ELR (cell line): ENCODE measurements around the gene PUM1.
"Not testable (repeated sequence)": the region's sequence is repeated elsewhere in the genome, so short reads cannot be mapped to it uniquely, and the experiment has no call there.

Source experiments
- DNase-seq: peaks from one replicate; pipeline ENCODE4 v3.0.0-alpha.2; 2015; ENCODE audit warnings: low read depth

Gene PUM1

DNA sequence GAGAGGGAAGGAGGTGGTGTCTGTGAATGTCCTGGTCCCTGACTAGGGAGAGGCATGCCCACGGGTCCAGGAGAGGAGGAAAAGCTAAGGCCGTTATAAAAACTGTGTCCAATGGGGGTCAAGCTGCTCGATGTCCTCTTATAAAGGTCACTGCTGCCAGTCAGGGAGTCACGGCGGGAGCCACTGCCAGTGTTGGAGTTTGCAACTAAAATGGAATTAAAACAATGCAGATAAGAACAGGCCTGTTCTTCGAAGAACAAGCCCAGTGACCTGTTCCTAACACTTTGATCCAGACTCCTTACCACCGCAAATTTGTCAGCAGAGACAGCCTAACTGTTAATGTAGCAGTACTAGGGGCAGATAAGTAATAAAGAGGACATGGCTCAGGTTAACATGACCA is 100.8 kb downstream of the PUM1 start:
- DNase-seq = no peak

DNA sequence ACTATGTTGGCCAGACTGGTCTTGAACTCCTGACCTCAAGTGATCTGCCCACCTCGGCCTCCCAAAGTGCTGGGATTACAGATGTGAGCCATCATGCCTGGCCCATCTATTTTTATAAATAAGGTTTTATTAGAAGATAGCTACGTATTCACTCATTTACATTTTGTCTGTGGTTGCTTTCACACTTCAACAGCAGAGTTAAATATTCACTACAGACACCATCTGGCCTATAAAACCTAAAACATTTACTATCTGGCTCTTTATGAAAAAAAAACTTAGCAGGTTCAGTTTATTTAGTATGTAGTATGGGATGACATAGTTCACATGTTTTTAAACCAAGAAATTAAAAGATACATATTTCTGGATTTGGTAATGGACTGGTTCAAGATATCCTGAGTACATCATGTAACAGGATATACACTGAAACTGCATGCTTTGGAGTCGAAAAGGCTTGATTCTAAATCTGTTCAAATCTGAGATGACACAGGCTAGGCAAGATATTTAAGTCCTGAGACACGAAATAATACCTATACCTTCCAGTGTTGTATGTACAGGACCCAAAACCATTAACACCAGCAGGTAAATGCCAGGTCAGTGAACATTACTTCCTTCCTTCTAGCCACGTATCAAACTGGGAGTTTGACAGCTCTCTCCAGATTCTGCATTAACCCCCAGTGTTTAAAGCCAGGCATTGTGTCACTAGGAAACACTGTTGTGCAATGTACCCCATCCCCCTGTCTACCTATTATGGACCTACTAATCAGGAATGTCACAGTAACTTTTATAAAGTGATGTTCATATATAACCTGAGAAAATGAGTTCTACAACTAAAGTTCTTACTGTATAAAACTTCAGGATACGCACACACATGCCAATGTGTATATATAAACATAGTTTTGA is 102.7 kb downstream of the PUM1 start:
- no peak for DNase-seq

DNA sequence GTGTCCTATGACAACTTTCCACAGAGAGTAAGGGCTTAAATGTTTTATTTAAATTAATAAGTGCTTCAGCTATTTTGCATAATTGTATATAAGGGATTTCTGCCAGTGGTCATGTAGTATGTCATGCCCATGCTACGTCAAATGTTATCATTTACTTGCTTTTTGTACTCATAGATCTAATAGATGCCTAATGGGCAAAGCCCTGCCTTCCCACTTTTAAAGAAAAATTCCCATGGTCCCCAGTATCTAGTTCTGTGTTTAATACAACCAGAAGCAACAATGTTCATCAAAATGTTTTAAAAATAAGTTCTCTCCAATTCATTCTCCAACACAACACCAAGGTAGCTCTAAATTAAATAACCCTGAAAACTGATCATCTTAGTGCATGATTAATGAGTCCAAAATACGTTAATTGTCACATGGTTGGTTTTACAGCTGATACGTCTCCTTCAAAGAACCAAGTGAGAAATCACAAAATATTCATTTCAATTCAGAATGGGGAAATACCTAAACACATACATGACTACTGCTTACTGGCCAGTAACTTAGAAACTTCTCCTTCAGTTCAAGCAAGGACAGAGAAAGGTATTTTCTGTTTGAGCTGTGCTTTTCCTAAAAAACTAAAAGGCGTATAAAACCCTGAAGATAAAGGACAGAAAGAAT is 107.8 kb downstream of the PUM1 start:
- DNase-seq = no peak

DNA sequence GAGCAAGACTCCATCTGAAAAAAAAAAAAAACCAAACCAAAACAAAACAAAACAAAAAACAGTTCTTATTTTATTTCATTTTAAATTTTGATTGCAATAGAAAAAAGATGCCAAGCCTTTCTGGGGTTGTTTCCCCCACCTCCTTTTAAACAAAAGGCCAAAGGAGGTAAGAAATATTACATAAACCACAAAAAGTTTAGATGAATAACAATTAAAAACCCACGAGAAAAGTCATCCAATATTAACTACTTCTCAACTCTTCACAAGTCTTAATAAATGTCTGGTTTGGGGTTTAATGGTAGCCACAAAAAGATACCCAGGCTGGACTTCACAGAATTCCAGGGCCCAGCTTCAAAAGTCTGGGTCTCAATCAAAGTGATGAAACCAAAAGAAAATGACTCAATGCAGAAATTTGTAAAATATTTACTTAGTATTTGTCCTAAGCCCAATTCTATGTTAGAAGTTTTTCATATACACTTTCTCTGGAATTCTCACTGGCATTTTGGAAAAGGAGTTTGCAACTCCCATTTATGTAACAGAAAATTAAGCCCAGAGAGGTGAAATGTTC is 110.0 kb downstream of the PUM1 start:
- peak; percentile 31 for DNase-seq

DNA sequence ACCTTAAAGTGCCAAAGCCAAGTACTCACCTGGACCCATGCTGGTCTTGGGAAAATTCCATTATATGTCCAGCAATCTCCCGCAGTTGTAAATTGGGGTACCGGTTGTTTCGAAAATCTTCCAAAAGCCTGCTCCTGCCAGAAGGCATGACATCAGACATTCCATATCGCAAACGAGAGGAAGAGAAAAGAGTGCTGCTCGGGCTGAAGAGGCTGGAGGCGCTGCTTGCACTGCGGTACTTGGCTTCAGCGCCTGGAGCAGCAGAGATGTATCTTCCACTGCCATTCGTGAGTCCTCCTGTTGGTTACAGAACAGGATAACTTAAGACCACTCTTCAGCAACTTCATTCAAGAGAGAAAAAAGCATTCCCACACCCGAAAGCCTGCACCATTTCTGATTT is 111.8 kb downstream of the PUM1 start:
- DNase-seq = no peak

DNA sequence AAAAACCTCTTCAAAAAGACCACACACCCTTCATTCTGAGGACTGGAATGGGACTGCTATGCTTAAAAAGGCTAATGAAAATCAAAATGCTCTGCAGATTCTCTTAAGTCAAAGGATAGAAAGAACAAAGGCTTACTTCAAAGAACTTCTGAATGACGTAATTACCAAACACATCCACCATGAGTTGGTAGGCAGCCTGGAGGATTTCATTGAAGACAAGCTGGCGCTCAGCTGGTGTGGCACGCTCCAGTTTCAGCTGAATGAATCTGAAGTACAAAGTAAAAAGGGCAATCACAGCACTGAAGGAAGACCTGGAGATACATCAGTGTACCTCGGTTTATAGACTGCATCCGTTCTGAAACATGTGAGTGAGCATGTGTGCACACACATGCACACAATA is 113.4 kb downstream of the PUM1 start:
- no peak for DNase-seq

DNA sequence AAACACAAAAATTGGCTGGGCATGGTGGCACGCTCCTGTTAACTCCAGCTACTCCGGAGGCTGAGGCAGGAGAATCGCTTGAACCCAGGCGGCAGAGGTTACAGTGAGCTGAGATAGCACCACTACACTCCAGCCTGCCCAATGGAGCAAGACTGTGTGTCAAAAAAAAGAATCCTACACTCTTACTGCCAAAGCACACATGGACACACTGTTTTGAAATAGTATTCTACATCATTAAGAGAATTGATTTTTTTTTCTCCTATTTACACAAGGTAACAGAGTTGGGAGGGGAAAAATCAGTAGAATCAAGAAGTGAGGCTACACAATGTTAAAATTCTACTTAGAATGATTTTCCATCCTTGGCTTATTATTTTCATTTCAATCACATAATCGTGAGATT is 114.8 kb downstream of the PUM1 start:
- no peak for DNase-seq

DNA sequence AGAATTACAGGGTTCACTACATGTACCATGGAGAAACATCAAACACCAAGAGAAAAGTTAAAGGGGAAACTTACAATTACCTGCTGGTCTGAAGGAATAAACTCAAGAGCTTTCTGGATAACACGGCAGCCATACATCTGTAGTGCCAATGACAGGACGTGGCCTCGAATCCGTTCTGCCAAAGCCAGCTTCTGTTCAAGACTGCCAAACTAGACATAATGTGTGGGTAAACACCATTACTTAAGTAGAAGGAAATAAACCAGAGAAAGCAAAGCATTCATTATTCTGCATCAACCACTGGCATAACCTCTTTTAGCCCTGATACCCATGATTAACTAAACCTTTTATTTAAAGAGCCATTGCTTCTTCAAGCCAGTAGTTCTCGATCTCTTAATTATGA is 115.5 kb downstream of the PUM1 start:
- DNase-seq = no peak

DNA sequence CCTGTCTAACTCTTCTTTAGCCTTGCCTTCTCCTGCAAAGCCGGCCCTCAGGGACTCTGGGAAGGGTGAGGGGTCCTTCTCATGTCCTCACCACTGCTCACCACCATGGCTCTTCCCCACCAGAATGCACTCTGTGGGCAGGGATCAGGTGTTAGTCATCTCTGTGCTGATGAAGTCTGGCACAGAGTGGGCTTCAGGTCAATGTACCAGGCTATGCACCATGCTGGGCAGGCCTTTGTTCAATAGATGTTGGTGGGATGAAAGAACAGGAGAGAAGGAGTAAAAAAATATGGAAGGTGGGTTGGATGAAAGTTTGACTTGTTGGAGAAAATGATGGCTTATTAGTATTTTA is 116.1 kb downstream of the PUM1 start:
- not testable (repeated sequence) for DNase-seq

DNA sequence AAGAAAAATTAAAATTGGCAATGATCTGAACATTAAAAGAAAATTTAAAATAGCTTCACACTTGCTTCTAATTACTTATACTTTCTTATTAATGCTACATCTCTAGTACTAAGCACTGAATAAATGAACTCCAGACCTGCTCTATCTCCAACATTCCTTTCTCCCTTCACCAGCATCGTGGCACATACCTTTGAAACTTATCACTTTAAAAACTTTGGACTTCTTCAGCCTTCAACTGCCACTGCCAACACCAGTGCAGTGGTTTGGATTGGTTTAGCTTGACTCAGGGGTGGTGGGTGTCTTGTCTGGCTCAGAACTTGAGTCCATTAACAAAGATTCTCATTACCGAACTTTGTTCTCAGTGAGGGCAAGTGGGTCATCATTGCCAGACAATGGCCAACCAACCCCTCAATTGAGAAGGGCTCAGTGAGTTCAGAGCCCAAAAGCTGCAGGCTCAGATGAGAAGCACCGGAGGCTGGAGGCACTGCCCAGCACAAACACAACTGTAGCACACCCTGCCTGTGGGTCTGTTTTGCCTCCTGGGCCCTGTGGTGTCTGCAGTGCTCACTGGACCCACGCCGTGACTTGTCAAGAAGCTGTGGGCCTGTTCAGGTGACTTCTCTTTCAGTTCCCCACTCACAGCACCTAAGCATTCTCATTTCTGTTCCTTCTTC is 116.6 kb downstream of the PUM1 start:
- not testable (repeated sequence) for DNase-seq

DNA sequence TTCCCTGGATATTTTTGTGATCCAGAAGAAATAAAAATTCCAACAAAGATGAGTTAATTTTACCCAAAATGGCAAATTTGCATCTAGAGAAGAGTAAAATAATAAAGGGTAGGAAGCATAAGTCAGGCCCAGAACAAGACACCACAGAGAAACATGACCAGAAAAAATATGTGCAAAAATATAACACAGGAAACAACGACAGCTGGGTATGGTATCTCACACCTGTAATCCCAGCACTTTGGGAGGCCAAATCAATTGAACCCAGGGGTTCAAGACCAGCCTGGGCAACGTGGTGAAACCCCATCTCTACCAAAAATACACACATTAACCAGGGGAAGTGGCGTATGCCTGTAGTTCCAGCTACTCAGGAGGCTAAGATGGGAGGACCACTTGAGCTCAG is 117.2 kb downstream of the PUM1 start:
- no peak for DNase-seq

DNA sequence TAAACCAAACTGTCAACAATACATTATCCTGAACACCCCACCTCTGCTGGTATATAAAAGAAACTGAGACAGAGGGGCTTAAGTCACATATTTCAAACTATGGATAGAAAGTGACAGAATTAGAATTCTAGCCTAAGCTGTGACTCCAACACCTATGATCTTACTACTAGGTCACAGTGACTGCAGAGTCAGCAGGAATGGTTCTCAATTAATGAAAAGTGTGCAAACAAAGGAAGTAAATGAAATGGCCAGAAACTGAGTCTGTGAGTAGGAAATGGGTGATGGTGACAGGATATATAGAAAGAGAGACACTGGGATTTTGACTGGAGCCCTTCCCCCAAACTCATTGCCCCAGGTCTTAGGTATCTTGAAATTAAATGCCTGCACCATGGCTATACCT is 118.3 kb downstream of the PUM1 start:
- DNase-seq = no peak

DNA sequence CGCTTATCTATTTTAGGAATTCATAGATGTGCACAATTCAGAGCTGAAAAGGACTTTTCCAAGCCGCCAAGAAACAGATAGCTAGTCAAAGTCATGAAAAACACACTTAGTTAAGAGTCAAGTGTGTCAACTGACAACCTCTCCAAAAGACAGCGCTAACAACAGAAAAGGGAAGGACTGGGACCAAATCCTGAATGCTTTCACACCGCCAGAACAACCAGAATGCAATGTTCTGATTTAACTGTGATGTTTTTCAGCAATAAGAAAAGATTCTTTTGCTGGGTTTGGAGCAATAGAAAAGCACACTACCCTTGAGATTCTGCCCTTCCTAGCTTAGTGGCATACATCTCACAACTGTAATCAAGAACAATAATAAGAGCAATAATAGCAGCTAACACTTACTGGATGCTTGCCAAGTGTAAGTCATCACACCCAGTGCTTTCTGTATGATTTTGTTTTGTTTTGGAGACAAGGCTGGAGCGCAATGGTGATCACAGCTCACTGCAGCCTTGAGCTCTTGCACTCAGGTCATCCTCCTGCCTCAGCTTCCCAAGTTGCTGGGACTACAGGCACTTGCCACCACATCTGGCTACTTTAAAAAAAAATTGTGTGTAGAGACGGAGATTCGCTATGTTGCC is 123.1 kb downstream of the PUM1 start:
- no peak for DNase-seq

DNA sequence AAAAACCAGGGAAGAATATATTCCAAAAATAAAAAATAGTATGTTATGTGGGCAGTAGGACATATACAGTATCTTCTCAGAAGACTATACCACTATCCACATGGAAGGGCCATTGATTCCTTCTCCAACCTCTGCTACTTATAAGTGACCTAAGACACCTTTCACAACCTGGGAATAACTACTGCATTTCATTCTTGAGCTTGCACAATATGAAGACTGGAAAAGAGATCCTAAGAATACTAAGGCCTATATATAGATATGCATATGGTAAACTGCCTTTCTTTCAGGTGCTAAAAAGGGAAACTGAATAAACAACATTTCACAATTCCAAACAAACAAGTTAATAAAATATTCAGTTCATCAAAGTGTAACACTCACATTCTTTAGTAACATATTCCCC is 125.0 kb downstream of the PUM1 start:
- no peak for DNase-seq

DNA sequence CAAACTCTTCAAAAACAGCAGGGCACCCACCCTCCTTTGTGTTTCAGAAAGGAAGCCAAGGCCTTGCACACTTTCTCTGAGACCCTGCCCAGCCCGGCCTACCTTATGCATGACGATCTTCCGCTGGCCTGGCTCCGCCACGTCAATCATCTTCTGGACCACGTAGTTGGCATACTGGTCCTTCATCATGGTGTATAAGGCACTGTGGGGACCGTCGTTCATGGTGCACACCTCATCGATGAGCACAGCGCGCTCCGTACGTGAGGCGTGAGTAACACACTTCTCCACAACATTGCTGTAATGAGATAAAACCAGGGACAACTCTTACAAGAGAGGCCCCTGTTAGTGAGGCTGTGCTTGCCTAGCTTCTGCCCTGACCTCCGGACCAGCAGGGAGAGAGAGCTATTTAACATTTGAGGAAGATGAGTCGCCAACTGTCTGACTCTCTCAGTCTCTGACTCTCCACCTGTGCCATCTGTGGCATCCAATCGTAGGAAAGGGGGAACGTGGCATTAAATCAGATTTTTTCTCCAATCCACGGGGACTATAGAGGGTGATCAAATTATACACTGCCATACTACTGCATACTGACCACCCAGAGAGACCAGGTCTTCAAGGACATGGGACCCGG is 128.9 kb downstream of the PUM1 start:
- DNase-seq = peak; percentile 56

DNA sequence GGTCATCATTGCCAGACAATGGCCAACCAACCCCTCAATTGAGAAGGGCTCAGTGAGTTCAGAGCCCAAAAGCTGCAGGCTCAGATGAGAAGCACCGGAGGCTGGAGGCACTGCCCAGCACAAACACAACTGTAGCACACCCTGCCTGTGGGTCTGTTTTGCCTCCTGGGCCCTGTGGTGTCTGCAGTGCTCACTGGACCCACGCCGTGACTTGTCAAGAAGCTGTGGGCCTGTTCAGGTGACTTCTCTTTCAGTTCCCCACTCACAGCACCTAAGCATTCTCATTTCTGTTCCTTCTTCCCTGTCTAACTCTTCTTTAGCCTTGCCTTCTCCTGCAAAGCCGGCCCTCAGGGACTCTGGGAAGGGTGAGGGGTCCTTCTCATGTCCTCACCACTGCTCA is 129.8 kb downstream of the PUM1 start:
- DNase-seq = not testable (repeated sequence)

DNA sequence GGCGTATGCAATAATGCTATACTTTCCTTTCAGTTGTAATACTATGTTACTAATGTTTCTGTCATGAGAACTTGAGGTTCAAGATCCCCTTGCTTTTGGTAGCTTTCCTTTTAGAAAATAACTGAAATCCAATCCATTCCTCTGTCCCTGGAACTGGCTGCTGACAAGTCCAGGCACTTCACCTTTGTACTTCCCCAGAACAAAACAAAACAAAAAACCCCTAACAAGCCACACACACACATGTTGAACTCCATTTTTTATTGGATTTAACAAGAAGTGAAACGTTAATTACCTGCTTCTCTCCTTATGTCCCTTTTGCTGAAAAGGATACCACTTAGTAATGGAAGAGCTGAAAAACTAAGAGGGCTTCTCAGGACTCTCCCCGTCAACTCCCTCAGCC is 130.9 kb downstream of the PUM1 start:
- no peak for DNase-seq

DNA sequence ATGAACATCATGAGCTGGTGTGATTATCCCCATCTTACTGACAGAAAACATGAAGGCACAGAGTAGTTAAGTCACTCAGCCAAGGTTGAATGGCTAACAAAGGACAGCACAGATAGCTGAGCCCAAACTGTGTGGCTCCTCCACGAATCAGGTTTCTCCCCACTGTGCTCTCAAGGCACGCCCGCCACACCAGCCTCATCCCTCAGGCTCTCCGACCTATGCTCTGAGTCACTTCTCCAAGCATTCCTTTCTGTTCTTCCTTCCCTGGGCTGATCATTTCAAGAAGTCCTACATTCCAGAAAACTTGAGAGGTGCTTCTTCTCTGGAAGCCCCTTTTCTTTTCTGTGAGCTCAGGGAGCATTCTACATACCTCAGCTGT is 131.7 kb downstream of the PUM1 start:
- peak; percentile 87 for DNase-seq

DNA sequence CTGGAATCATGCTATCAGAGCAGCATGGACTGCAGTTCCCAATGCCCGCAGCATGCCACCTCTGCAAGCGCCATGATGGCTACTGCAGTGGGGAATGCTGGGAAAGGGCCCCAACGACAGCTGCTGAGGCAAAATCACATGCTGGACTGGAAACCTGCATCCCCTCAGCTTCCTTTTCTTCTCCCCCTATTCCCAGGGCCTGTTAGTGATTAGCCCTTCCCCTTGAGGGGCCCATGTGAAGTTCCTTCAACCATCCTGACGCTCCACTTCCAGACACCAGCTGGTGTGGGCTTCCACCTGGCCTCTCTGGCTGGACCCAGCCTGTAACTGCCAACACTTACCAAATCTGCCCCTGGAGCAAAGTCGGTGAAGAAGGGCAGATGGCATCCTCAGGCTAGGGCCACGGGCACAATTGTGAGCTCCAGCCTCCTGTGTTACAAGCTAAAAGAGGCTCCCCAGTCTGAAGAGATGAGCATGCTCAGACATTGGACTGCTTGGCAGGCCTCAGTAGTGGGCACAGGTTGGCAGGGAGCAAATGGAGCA is 134.8 kb downstream of the PUM1 start:
- no peak for DNase-seq

DNA sequence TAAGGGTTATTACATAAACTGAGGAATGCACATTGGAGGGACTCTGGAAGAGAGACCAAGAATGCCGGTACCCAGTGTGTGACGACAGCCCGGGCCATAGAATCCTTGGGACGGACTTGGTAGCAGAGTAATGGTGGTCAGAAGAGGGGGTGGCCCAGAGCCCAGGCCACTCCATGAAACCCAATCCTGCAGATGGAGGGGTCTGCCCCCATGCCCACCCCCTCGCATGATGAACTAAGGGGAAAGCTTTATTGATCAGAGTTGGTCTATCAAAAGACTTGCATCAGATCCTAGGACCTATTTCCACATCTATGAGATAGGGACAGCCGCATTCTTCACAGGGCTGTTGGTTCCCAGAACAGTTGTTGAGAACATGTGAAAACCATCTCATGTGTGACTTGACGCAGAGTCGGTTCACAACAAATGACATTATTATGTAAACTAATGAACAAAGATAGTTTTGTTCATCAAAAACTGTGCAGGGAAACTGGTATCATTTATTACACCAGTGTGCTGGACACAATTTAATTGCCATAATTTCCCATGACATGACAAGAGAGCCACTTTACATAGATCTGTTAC is 135.5 kb downstream of the PUM1 start:
- no peak for DNase-seq
